GM19452 (cell line): ENCODE results near the gene FASTK.

Experiments
- ATAC-seq: cut with Tn5 transposase; IDR thresholded peaks from one replicate; pipeline ENCODE4 v1.9.1; 2021; ENCODE audit not compliant: unreplicated experiment

Gene FASTK

GRCh38 chr7:151080522-151081169, at the start of gene FASTK:
FASTK (minus strand) TSS chr7:151080809; CDS start chr7:151080766, 43 bp downstream.
- peak; percentile 74 for ATAC-seq

- no peak for ATAC-seq
These were observed 49.5 kb upstream of the FASTK start for GRCh38 chr7:151129960-151130591.

GRCh38 chr7:151129117-151129959, 48.7 kb upstream of the FASTK start:
- ATAC-seq, result no peak

- no peak for ATAC-seq
These were observed 48.1 kb upstream of the FASTK start for GRCh38 chr7:151128716-151129115.

GRCh38 chr7:151128144-151128543, 47.5 kb upstream of the FASTK start:
- ATAC-seq, result no peak

GRCh38 chr7:151126491-151127137, 46.0 kb upstream of the FASTK start:
- no peak for ATAC-seq

GRCh38 chr7:151125846-151126481, 45.4 kb upstream of the FASTK start:
- ATAC-seq, result no peak

GRCh38 chr7:151125470-151125845, 44.8 kb upstream of the FASTK start:
- ATAC-seq, result no peak

GRCh38 chr7:151124899-151125399, 44.3 kb upstream of the FASTK start:
- ATAC-seq, result no peak

GRCh38 chr7:151124481-151124880, 43.9 kb upstream of the FASTK start:
- no peak for ATAC-seq

GRCh38 chr7:151123822-151124464, 43.3 kb upstream of the FASTK start:
- peak; percentile 81 for ATAC-seq

- no peak for ATAC-seq
These were observed 42.7 kb upstream of the FASTK start for GRCh38 chr7:151123158-151123821.

- ATAC-seq, result no peak
These were observed 42.2 kb upstream of the FASTK start for GRCh38 chr7:151122796-151123157.

- ATAC-seq, result no peak
These were observed 41.7 kb upstream of the FASTK start for GRCh38 chr7:151122276-151122675.

GRCh38 chr7:151121380-151122170, 41.0 kb upstream of the FASTK start:
- no peak for ATAC-seq

- ATAC-seq, result no peak
These were observed 40.3 kb upstream of the FASTK start for GRCh38 chr7:151120896-151121295.

- no peak for ATAC-seq
These were observed 39.3 kb upstream of the FASTK start for GRCh38 chr7:151119902-151120301.

GRCh38 chr7:151119055-151119415, 38.4 kb upstream of the FASTK start:
- no peak for ATAC-seq
